HAP-1 (cell line): ENCODE results near the gene KCTD20.

Source experiments
- DNase-seq, 2 experiments: peaks; one replicate each; pipeline ENCODE4 v3.0.0-alpha.2; 2016 to 2020; ENCODE audit warnings: low spot score in 2 of 2
- H3K27me3 ChIP-seq: fragments of 250-450 bp; sonication (Bioruptor Pico); 2 replicates; pipeline ENCODE4 v1.5.1; 2020; ENCODE audit warnings: low read depth, mild to moderate bottlenecking, moderate library complexity
- H3K36me3 ChIP-seq: fragments of 250-450 bp; sonication (Bioruptor Pico); replicated peaks from 2 replicates; pipeline ENCODE4 v1.5.1; 2020; ENCODE audit warnings: mild to moderate bottlenecking
- H3K4me1 ChIP-seq: fragments of 250-450 bp; sonication (Bioruptor Pico); 2 replicates; pipeline ENCODE4 v1.5.1; 2020; ENCODE audit warnings: mild to moderate bottlenecking
- H3K4me3 ChIP-seq: fragments of 250-450 bp; sonication (Bioruptor Pico); 2 replicates; pipeline ENCODE4 v1.5.1; 2020; ENCODE audit warnings: mild to moderate bottlenecking, moderate library complexity
- H3K9me3 ChIP-seq: fragments of 250-450 bp; sonication (Bioruptor Pico); 2 replicates; pipeline ENCODE4 v1.5.1; 2020; ENCODE audit warnings: mild to moderate bottlenecking, moderate library complexity
- in situ Hi-C: fragments of 300-500 bp; cut with MboI; formaldehyde crosslinking; loops from 3 replicates; pipeline ENCODE4 v1.14.3; 2020; ENCODE audit warnings: low sequenced_read_pairs, inconsistent platforms, mixed read lengths

Gene KCTD20

GRCh38 chr6:36514554-36515456 lies 72.0 kb downstream of the KCTD20 start:
- DNase-seq: no peak
- no peaks in the 10 kb centered on the region for H3K9me3 ChIP-seq
- in situ Hi-C loops: no loop called here

GRCh38 chr6:36515844-36516243 lies 73.0 kb downstream of the KCTD20 start:
- in situ Hi-C loops: no loop called here
- Histone ChIP-seq H3K36me3 (peaks cover 29% of the 10 kb centered on the region), H3K4me3 (no peak overlapping the region), H3K27me3 (no peaks in the 10 kb centered on the region), H3K4me1 (peaks cover 10% of the 10 kb centered on the region), H3K9me3 (no peaks in the 10 kb centered on the region)
- no peak for DNase-seq

More at GRCh38 chr6:36514554-36515456, 72.0 kb downstream of the KCTD20 start:
- no peaks in the 10 kb centered on the region for H3K27me3 ChIP-seq
- no peak overlapping the region for H3K4me3 ChIP-seq
- peaks cover 10% of the 10 kb centered on the region for H3K4me1 ChIP-seq
- peaks cover 22% of the 10 kb centered on the region for H3K36me3 ChIP-seq

- H3K9me3 ChIP-seq: no peaks in the 10 kb centered on the region
Measured at GRCh38 chr6:36516559-36516958, 73.8 kb downstream of the KCTD20 start.

GRCh38 chr6:36516988-36517387 lies 74.2 kb downstream of the KCTD20 start:
- DNase-seq: no peak
- peaks cover 10% of the 10 kb centered on the region for H3K4me1 ChIP-seq
- H3K9me3 ChIP-seq: no peaks in the 10 kb centered on the region
- in situ Hi-C loops: no loop called here
- no peak overlapping the region for H3K4me3 ChIP-seq
- no peaks in the 10 kb centered on the region for H3K27me3 ChIP-seq
- peaks cover 38% of the 10 kb centered on the region for H3K36me3 ChIP-seq

More at GRCh38 chr6:36516559-36516958, 73.8 kb downstream of the KCTD20 start:
- H3K36me3 ChIP-seq: peaks cover 35% of the 10 kb centered on the region
- in situ Hi-C loops: no loop called here
- no peak overlapping the region for H3K4me3 ChIP-seq
- no peaks in the 10 kb centered on the region for H3K27me3 ChIP-seq
- peaks cover 10% of the 10 kb centered on the region for H3K4me1 ChIP-seq
- no peak for DNase-seq

GRCh38 chr6:36517408-36517807 lies 74.6 kb downstream of the KCTD20 start:
- H3K4me3 ChIP-seq: no peak overlapping the region

GRCh38 chr6:36519352-36519751 lies 76.6 kb downstream of the KCTD20 start:
- peaks cover 45% of the 10 kb centered on the region for H3K36me3 ChIP-seq
- in situ Hi-C loops: no loop called here

More at GRCh38 chr6:36517408-36517807, 74.6 kb downstream of the KCTD20 start:
- DNase-seq: no peak
- Histone ChIP-seq H3K4me1 (peaks cover 10% of the 10 kb centered on the region), H3K36me3 (peaks cover 38% of the 10 kb centered on the region), H3K9me3 (no peaks in the 10 kb centered on the region), H3K27me3 (no peaks in the 10 kb centered on the region)
- in situ Hi-C loops: no loop called here

GRCh38 chr6:36523451-36523850 lies 80.7 kb downstream of the KCTD20 start:
- peaks cover 36% of the 10 kb centered on the region for H3K36me3 ChIP-seq
- no peaks in the 10 kb centered on the region for H3K4me1 ChIP-seq
- in situ Hi-C loops: no loop called here

More at GRCh38 chr6:36519352-36519751, 76.6 kb downstream of the KCTD20 start:
- Histone ChIP-seq H3K9me3 (no peaks in the 10 kb centered on the region), H3K27me3 (no peaks in the 10 kb centered on the region), H3K4me3 (no peak overlapping the region), H3K4me1 (peaks cover 10% of the 10 kb centered on the region)
- DNase-seq: no peak

GRCh38 chr6:36523936-36524499 lies 81.2 kb downstream of the KCTD20 start:
- in situ Hi-C loops: no loop called here
- Histone ChIP-seq H3K27me3 (no peaks in the 10 kb centered on the region), H3K36me3 (peaks cover 35% of the 10 kb centered on the region), H3K4me3 (no peak overlapping the region), H3K4me1 (no peaks in the 10 kb centered on the region), H3K9me3 (no peaks in the 10 kb centered on the region)
- no peak for DNase-seq

More at GRCh38 chr6:36523451-36523850, 80.7 kb downstream of the KCTD20 start:
- DNase-seq: no peak
- no peaks in the 10 kb centered on the region for H3K9me3 ChIP-seq
- no peak overlapping the region for H3K4me3 ChIP-seq
- H3K27me3 ChIP-seq: no peaks in the 10 kb centered on the region

GRCh38 chr6:36524871-36525270 lies 82.1 kb downstream of the KCTD20 start:
- Histone ChIP-seq H3K36me3 (peaks cover 34% of the 10 kb centered on the region), H3K27me3 (no peaks in the 10 kb centered on the region), H3K4me3 (no peak overlapping the region), H3K9me3 (no peaks in the 10 kb centered on the region), H3K4me1 (no peaks in the 10 kb centered on the region)
- DNase-seq: no peak
- in situ Hi-C loops: no loop called here

GRCh38 chr6:36525346-36525745 lies 82.5 kb downstream of the KCTD20 start:
- Histone ChIP-seq H3K27me3 (no peaks in the 10 kb centered on the region), H3K4me3 (no peak overlapping the region), H3K4me1 (no peaks in the 10 kb centered on the region), H3K9me3 (no peaks in the 10 kb centered on the region), H3K36me3 (peaks cover 31% of the 10 kb centered on the region)
- no peak for DNase-seq
- in situ Hi-C loops: no loop called here

- DNase-seq: no peak
- Histone ChIP-seq H3K4me1 (no peaks in the 10 kb centered on the region), H3K27me3 (no peaks in the 10 kb centered on the region), H3K9me3 (no peaks in the 10 kb centered on the region), H3K36me3 (peaks cover 25% of the 10 kb centered on the region), H3K4me3 (no peak overlapping the region)
- in situ Hi-C loops: no loop called here
Measured at GRCh38 chr6:36526066-36526465, 83.3 kb downstream of the KCTD20 start.

- H3K4me3 ChIP-seq: no peak overlapping the region
- H3K9me3 ChIP-seq: no peaks in the 10 kb centered on the region
- no peaks in the 10 kb centered on the region for H3K4me1 ChIP-seq
- H3K27me3 ChIP-seq: no peaks in the 10 kb centered on the region
- H3K36me3 ChIP-seq: peaks cover 12% of the 10 kb centered on the region
- DNase-seq: no peak
- in situ Hi-C loops: no loop called here
Measured at GRCh38 chr6:36533321-36533720, 90.5 kb downstream of the KCTD20 start.

GRCh38 chr6:36536873-36537547 lies 94.2 kb downstream of the KCTD20 start:
- in situ Hi-C loops: no loop called here
- no peak overlapping the region for H3K4me3 ChIP-seq
- peaks cover 12% of the 10 kb centered on the region for H3K36me3 ChIP-seq
- no peaks in the 10 kb centered on the region for H3K9me3 ChIP-seq
- peaks cover 4% of the 10 kb centered on the region for H3K4me1 ChIP-seq
- DNase-seq: no peak
- no peaks in the 10 kb centered on the region for H3K27me3 ChIP-seq
